Measurements from ENCODE around the gene NCR3LG1. TPM values are rescaled to one million over a fixed set of nuclear protein-coding genes. Genes with fewer than 3 reads are reported as not detected.

Gene NCR3LG1
- total and polyA plus RNA-seq, 9 of the 15 experiments (the other 6 are each of a cell fraction or from before 2014, with no cell fraction given): 4.1 to 39.8 (median 25.1) TPM

DNA sequence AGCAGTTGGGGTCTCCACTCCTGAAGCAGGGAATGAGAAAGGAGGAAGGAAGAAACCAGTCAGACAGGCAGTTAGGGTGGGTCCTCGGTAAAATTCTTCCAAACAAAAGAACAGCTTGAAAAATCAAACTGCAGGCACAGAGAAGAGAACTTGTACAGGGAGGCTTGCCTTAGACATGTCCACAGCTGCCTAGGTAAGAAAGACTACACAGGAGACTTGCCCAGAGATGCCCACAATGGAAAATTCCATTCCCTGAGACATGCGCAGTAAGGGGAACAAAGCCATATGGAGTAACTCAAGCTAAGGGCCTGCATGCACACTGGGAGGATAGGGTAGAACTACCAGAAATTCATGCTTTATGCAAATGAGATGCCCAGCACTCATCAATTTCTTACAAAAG, 27.1 kb downstream of the NCR3LG1 start:
- Histone ChIP-seq H2AFZ (ENCODE audit: low read depth, low read length) (no peak overlapping the region), H3K4me1 (replicated peaks in 1 of 2; ENCODE audit: control insufficient read depth in 2 of 2, insufficient read depth in 2 of 2, low read length in 2 of 2) (no peaks in the 10 kb centered on the region), H3K4me2 (ENCODE audit: insufficient read depth, low read length) (no peak overlapping the region), H3K4me3 (no peak overlapping the region), H3K9ac (ENCODE audit: insufficient read depth in 1 of 2, low read depth in 2 of 2, low read length in 2 of 2) (no peak overlapping the region), H3K9me3 (replicated peaks; ENCODE audit: control insufficient read depth, insufficient read depth, low read depth, low read length) (no peaks in the 10 kb centered on the region), H3K9me1 (ENCODE audit: control insufficient read depth, insufficient read depth, low read length) (no peaks in the 10 kb centered on the region), H3K27ac (ENCODE audit: extremely low read depth, low read depth, low read length) (no peak overlapping the region), H3K79me2 (ENCODE audit: control insufficient read depth, insufficient read depth, low read length) (no peaks in the 10 kb centered on the region), H3K27me3 (ENCODE audit: control insufficient read depth in 2 of 2, insufficient read depth in 2 of 2, low read length in 2 of 2) (no peaks in the 10 kb centered on the region), H4K20me1 (replicated peaks; ENCODE audit: control insufficient read depth, insufficient read depth, low read length) (no peaks in the 10 kb centered on the region), H3K36me3 (ENCODE audit: control insufficient read depth, insufficient read depth, low read length) (peaks cover 70% of the 10 kb centered on the region; the same call in 2 of the 3 replicates)
- BruUV-seq (replicated peaks): TSS peak; percentile 4
- intact Hi-C loops (cut with micrococcal nuclease): no loop called here
- no peak for ATAC-seq
- no peak for DNase-seq (ENCODE audit: extremely low read depth in 1 of 4, low spot score in 3 of 4)
- no peak for FAIRE-seq
- ChIA-PET POLR2A (interaction anchor here (1.0 kb wide), 1 partner anchor 18 kb away, joined by 6 read pairs; no protein-coding TSS in a partner anchor), CTCF (ENCODE audit: low intra/inter-chr PET ratio) (no interaction called here)
- 58% methylated on average over 2 of the region's 2 CpGs for WGBS (ENCODE audit: insufficient coverage, low coverage, missing lambda C conversion rate)
- in situ Hi-C loops (cut with MboI): no loop called here
- TF ChIP-seq REST (IDR thresholded peaks at IDR 0.05; ENCODE audit: borderline replicate concordance) (no peak), REST (CRISPR knock-in tag; IDR thresholded peaks at IDR 0.05; ENCODE audit: low read depth) (no peak), CHD1 (IDR thresholded peaks at IDR 0.05; ENCODE audit: low read length) (no peak), ELK3 (CRISPR knock-in tag; IDR thresholded peaks at IDR 0.05) (no peak), ZNF175 (CRISPR knock-in tag; IDR thresholded peaks at IDR 0.05; ENCODE audit: low read depth) (no peak), NELFE (IDR thresholded peaks at IDR 0.05; ENCODE audit: insufficient read depth, insufficient read length) (no peak), NFE2L1 (tag; IDR thresholded peaks at IDR 0.05; ENCODE audit: borderline replicate concordance, low read depth) (no peak), SETDB1 (IDR thresholded peaks at IDR 0.05; ENCODE audit: low read length) (no peak)
- TF ChIP-seq, protein P1, sequence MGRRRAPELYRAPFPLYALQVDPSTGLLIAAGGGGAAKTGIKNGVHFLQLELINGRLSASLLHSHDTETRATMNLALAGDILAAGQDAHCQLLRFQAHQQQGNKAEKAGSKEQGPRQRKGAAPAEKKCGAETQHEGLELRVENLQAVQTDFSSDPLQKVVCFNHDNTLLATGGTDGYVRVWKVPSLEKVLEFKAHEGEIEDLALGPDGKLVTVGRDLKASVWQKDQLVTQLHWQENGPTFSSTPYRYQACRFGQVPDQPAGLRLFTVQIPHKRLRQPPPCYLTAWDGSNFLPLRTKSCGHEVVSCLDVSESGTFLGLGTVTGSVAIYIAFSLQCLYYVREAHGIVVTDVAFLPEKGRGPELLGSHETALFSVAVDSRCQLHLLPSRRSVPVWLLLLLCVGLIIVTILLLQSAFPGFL (CRISPR knock-in tag; IDR thresholded peaks at IDR 0.05): no peak

Measured in K562 (cell line).